Coronary artery (tissue), 2 donors: ENCODE measurements around the gene KLK15.

Source experiments
- DNase-seq: peaks from one replicate; pipeline ENCODE4 v3.0.0-alpha.2; 2017; ENCODE audit warnings: low spot score
- H3K27ac ChIP-seq, 2 donors: fragments of 200-600 bp; sonication (generic); one replicate each; pipeline ENCODE4 v1.5.1; 2016 to 2019
- H3K4me3 ChIP-seq: fragments of 200-600 bp; sonication (generic); 2 replicates; pipeline ENCODE4 v1.5.1; 2016; ENCODE audit warnings: mild to moderate bottlenecking, moderate library complexity
- TF ChIP-seq, protein P1 (sequence below): fragments of 200-600 bp; sonication (generic); IDR thresholded peaks from one replicate; pipeline ENCODE4 v1.5.1; 2019; ENCODE audit warnings: antibody characterized with exemption

The KLK15 gene

DNA sequence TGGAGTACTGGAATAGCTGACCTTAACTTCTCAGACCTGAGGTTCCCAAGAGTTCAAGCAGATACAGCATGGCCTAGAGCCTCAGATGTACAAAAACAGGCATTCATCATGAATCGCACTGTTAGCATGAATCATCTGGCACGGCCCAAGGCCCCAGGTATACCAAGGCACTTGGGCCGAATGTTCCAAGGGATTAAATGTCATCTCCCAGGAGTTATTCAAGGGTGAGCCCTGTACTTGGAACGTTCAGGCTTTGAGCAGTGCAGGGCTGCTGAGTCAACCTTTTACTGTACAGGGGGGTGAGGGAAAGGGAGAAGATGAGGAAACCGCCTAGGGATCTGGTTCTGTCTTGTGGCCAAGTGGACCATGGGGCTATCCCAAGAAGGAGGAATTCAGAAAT, 27.6 kb upstream of the KLK15 start:
- no peak for DNase-seq
- H3K27ac ChIP-seq = no peak overlapping the region
- H3K4me3 ChIP-seq = no peak overlapping the region
- TF ChIP-seq, protein P1, sequence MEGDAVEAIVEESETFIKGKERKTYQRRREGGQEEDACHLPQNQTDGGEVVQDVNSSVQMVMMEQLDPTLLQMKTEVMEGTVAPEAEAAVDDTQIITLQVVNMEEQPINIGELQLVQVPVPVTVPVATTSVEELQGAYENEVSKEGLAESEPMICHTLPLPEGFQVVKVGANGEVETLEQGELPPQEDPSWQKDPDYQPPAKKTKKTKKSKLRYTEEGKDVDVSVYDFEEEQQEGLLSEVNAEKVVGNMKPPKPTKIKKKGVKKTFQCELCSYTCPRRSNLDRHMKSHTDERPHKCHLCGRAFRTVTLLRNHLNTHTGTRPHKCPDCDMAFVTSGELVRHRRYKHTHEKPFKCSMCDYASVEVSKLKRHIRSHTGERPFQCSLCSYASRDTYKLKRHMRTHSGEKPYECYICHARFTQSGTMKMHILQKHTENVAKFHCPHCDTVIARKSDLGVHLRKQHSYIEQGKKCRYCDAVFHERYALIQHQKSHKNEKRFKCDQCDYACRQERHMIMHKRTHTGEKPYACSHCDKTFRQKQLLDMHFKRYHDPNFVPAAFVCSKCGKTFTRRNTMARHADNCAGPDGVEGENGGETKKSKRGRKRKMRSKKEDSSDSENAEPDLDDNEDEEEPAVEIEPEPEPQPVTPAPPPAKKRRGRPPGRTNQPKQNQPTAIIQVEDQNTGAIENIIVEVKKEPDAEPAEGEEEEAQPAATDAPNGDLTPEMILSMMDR = no peak

GRCh38 chr19:50859849-50860248, 26.5 kb upstream of the KLK15 start:
- TF ChIP-seq, protein P1 = no peak
- Histone ChIP-seq H3K4me3 (no peak overlapping the region), H3K27ac (no peak overlapping the region)
- DNase-seq = no peak

- no peak overlapping the region for H3K4me3 ChIP-seq
- TF ChIP-seq, protein P1 = no peak
- no peak overlapping the region for H3K27ac ChIP-seq
- DNase-seq = no peak
Observed at GRCh38 chr19:50858886-50859285, 25.5 kb upstream of the KLK15 start.

GRCh38 chr19:50857366-50857765, 24.0 kb upstream of the KLK15 start:
- no peak overlapping the region for H3K4me3 ChIP-seq
- no peak for DNase-seq
- no peak overlapping the region for H3K27ac ChIP-seq
- TF ChIP-seq, protein P1 = no peak

DNA sequence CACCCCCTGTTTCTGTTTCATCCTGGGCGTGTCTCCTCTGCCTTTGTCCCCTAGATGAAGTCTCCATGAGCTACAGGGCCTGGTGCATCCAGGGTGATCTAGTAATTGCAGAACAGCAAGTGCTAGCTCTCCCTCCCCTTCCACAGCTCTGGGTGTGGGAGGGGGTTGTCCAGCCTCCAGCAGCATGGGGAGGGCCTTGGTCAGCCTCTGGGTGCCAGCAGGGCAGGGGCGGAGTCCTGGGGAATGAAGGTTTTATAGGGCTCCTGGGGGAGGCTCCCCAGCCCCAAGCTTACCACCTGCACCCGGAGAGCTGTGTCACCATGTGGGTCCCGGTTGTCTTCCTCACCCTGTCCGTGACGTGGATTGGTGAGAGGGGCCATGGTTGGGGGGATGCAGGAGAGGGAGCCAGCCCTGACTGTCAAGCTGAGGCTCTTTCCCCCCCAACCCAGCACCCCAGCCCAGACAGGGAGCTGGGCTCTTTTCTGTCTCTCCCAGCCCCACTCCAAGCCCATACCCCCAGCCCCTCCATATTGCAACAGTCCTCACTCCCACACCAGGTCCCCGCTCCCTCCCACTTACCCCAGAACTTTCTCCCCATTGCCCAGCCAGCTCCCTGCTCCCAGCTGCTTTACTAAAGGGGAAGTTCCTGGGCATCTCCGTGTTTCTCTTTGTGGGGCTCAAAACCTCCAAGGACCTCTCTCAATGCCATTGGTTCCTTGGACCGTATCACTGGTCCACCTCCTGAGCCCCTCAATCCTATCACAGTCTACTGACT, 21.4 kb upstream of the KLK15 start, which contains the start of gene KLK3:
TSS of gene KLK3 (plus strand) at position 280 of the 775 bp plus-strand sequence. CDS start at position 321, 41 bp downstream.
- H3K4me3 ChIP-seq = no peak within 1 kb of the TSS
- DNase-seq = no peak
- no peak within 1 kb of the TSS for H3K27ac ChIP-seq
- TF ChIP-seq, protein P1 = no peak

- DNase-seq = no peak
- H3K27ac ChIP-seq = no peak overlapping the region
- TF ChIP-seq, protein P1 = no peak
- H3K4me3 ChIP-seq = no peak overlapping the region
Observed at GRCh38 chr19:50851620-50852019, 18.2 kb upstream of the KLK15 start.

DNA sequence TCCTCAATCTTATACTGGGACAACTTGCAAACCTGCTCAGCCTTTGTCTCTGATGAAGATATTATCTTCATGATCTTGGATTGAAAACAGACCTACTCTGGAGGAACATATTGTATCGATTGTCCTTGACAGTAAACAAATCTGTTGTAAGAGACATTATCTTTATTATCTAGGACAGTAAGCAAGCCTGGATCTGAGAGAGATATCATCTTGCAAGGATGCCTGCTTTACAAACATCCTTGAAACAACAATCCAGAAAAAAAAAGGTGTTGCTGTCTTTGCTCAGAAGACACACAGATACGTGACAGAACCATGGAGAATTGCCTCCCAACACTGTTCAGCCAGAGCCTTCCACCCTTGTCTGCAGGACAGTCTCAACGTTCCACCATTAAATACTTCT, 17.4 kb upstream of the KLK15 start:
- no peak overlapping the region for H3K4me3 ChIP-seq
- H3K27ac ChIP-seq = no peak overlapping the region
- TF ChIP-seq, protein P1 = no peak
- DNase-seq = no peak
